Choroid plexus epithelial cell (primary cell): ENCODE data around the gene DCST2.

Source experiments
- DNase-seq: peaks from one replicate; pipeline ENCODE4 v3.0.0-alpha.2; 2010; ENCODE audit warnings: low read depth
- H3K4me3 ChIP-seq: 2 replicates; pipeline ENCODE4 v1.5.1; 2011; ENCODE audit warnings: low read depth, mild to moderate bottlenecking, control low read depth, low read length, moderate library complexity
- CTCF ChIP-seq: conservative IDR thresholded peaks from 2 replicates; pipeline ENCODE4 v1.5.1; 2011; ENCODE audit warnings: low read depth, mild to moderate bottlenecking, control low read depth, inconsistent platforms, low read length, moderate library complexity

DCST2 gene

GRCh38 chr1:155018617-155019348, 14.8 kb downstream of the DCST2 start:
- no peak for DNase-seq
- no peak overlapping the region for H3K4me3 ChIP-seq
- TF ChIP-seq CTCF = no peak

GRCh38 chr1:155017946-155018316, 15.7 kb downstream of the DCST2 start:
- peak overlapping the region; percentile 59 for H3K4me3 ChIP-seq
- no peak for TF ChIP-seq CTCF
- no peak for DNase-seq

GRCh38 chr1:155017041-155017945, 16.3 kb downstream of the DCST2 start:
- TF ChIP-seq CTCF = peak; percentile 92
- H3K4me3 ChIP-seq = peak overlapping the region; percentile 59
- peak; percentile 88 for DNase-seq

GRCh38 chr1:155016231-155016831, 17.2 kb downstream of the DCST2 start:
- no peak for DNase-seq
- TF ChIP-seq CTCF = no peak
- H3K4me3 ChIP-seq = no peak overlapping the region

- no peak overlapping the region for H3K4me3 ChIP-seq
- DNase-seq = no peak
- no peak for TF ChIP-seq CTCF
Measured at GRCh38 chr1:155015527-155016230, 17.9 kb downstream of the DCST2 start.

GRCh38 chr1:155014709-155015508, 18.7 kb downstream of the DCST2 start:
- no peak for DNase-seq
- H3K4me3 ChIP-seq = no peak overlapping the region
- TF ChIP-seq CTCF = no peak
